ENCODE results near the gene MGARP. TPM values are rescaled to one million over a fixed set of nuclear protein-coding genes. Genes with fewer than 3 reads are reported as not detected.

The MGARP gene
- total and polyA plus RNA-seq, 2 of the 4 experiments (the other 2 are of a cell fraction) = 34.7 to 35.0 TPM

Small RNA genes lying within 50 kb of the gene (microRNA-seq; reads per million reads assigned to microRNA genes)
- gene RNU6-1074P (ENCODE audit: insufficient read depth, insufficient read length) (not detected), gene RNU6-1214P (ENCODE audit: insufficient read depth, insufficient read length) (not detected), gene RNU6-506P (ENCODE audit: insufficient read depth, insufficient read length) (not detected)

Small RNA genes lying within 50 kb of the gene (small RNA-seq; reads per million reads assigned to genes)
- gene RNU6-1074P = 0 reads per million in 5 experiments
- 0 reads per million in 5 experiments for gene RNU6-1214P
- gene RNU6-506P = 0.15 to 147 (median 0.81) reads per million in 5 experiments

Other genes starting within 250 kb of the MGARP start
- gene ELF2, start 103.0 kb downstream of the MGARP start, total RNA-seq (2012; rRNA removed) = 37.8 and 42.3 TPM in 2 replicates
- 13.7 and 14.5 TPM in 2 replicates for gene ELF2, start 103.0 kb downstream of the MGARP start, polyA plus RNA-seq (2012; rRNA removed)
- 43.4 and 106 TPM in 2 replicates for gene NAA15, start 21.3 kb upstream of the MGARP start, total RNA-seq (2012; rRNA removed)
- gene NAA15, start 21.3 kb upstream of the MGARP start, polyA plus RNA-seq (2012; rRNA removed) = 8.7 and 11.0 TPM in 2 replicates
- 25.1 and 33.9 TPM in 2 replicates for gene NDUFC1, start 22.3 kb upstream of the MGARP start, total RNA-seq (2012; rRNA removed)
- 65.1 and 76.5 TPM in 2 replicates for gene NDUFC1, start 22.3 kb upstream of the MGARP start, polyA plus RNA-seq (2012; rRNA removed)
- gene RAB33B, start 173.9 kb upstream of the MGARP start, total RNA-seq (2012; rRNA removed) = 7.3 and 11.4 TPM in 2 replicates
- gene RAB33B, start 173.9 kb upstream of the MGARP start, polyA plus RNA-seq (2012; rRNA removed) = 3.2 and 3.7 TPM in 2 replicates

Measured in IMR-90 (cell line).